Myometrial cell (primary cell): Measurements from ENCODE around the gene FAM237B. TPM values are rescaled to one million over a fixed set of nuclear protein-coding genes. Genes with fewer than 3 reads are reported as not detected.

Source experiments
- total RNA-seq: library from RNA; depleted of rRNA; stranded (reverse); fragments of >200 nt; gene quantifications from 2 replicates; pipeline ENCODE4 v1.2.3, GENCODE V29; 2015

Gene FAM237B
- total RNA-seq = not detected in 2 replicates

GRCh38 chr7:90320801-90321494, at the start of gene FAM237B:
TSS of gene FAM237B (minus strand) at chr7:90321304. CDS start at chr7:90319748, 1,556 bp downstream.

GRCh38 chr7:90346336-90347125, 25.4 kb upstream of the FAM237B start, which contains the start of gene GTPBP10:
TSS of gene GTPBP10 (plus strand) at chr7:90346716. CDS start at chr7:90346742, 26 bp downstream.

Other genes starting within 250 kb of the FAM237B start
- gene STEAP1, start 166.8 kb downstream of the FAM237B start, total RNA-seq = 21.8 and 26.5 TPM in 2 replicates
- gene STEAP2, start 109.6 kb downstream of the FAM237B start, total RNA-seq = 2.6 and 3.9 TPM in 2 replicates
- 1.2 and 3.4 TPM in 2 replicates for gene CFAP69, start 76.1 kb downstream of the FAM237B start, total RNA-seq
- 22.7 and 22.8 TPM in 2 replicates for gene GTPBP10, start 25.4 kb upstream of the FAM237B start, total RNA-seq
- gene CLDN12, start 82.2 kb upstream of the FAM237B start, total RNA-seq = 24.8 and 30.3 TPM in 2 replicates
- not detected in 2 replicates for gene PTTG1IP2, start 148.3 kb upstream of the FAM237B start, total RNA-seq